ENCODE data around the gene OR13C5. TPM values are rescaled to one million over a fixed set of nuclear protein-coding genes. Genes with fewer than 3 reads are reported as not detected.

The OR13C5 gene
- total and polyA plus RNA-seq, 2 experiments from 2014 or later = not detected

GRCh38 chr9:104575456-104575855 is 23.8 kb downstream of the OR13C5 start:
- Histone ChIP-seq H3K4me3 (no peak overlapping the region), H3K79me2 (replicated peaks; ENCODE audit: insufficient read depth) (no peaks in the 10 kb centered on the region), H3K4me1 (ENCODE audit: insufficient read depth) (no peaks in the 10 kb centered on the region), H3K4me2 (no peak overlapping the region), H2AFZ (no peak overlapping the region), H3F3A (replicated peaks; ENCODE audit: low read depth) (no peaks in the 10 kb centered on the region), H3K36me3 (ENCODE audit: insufficient read depth) (no peaks in the 10 kb centered on the region), H3K9me2 (ENCODE audit: insufficient read depth) (no peaks in the 10 kb centered on the region), H3K27me3 (ENCODE audit: insufficient read depth) (no peaks in the 10 kb centered on the region), H4K20me1 (replicated peaks; ENCODE audit: insufficient read depth) (no peaks in the 10 kb centered on the region), H3K27ac (ENCODE audit: low read depth) (no peak overlapping the region)
- no peak overlapping the region for H3K27ac Mint-ChIP-seq
- H3K27me3 Mint-ChIP-seq (ENCODE audit: insufficient read depth, low read depth, poor library complexity) = no peaks in the 10 kb centered on the region
- ATAC-seq (no peak), DNase-seq (ENCODE audit: low spot score) (no peak)
- H3K9me3 Mint-ChIP-seq = peaks cover 8% of the 10 kb centered on the region; the same call in 2 of the 3 replicates
- TF ChIP-seq ZNF331 (CRISPR knock-in tag; IDR thresholded peaks at IDR 0.05; ENCODE audit: low read depth) = no peak
- TF ChIP-seq POLR2AphosphoS5 (IDR thresholded peaks at IDR 0.05; ENCODE audit: low read depth) = no peak
- TF ChIP-seq ZNF114 (CRISPR knock-in tag; IDR thresholded peaks at IDR 0.05) = no peak
- TF ChIP-seq NANOG (IDR thresholded peaks at IDR 0.05; ENCODE audit: borderline replicate concordance) = no peak
- no peak for TF ChIP-seq EZH2phosphoT487 (IDR thresholded peaks at IDR 0.05; ENCODE audit: unreplicated experiment)
- no peak for TF ChIP-seq CREB1 (CRISPR knock-in tag; IDR thresholded peaks at IDR 0.05; ENCODE audit: low read depth)
- no peak for TF ChIP-seq JUNB (IDR thresholded peaks at IDR 0.05; ENCODE audit: unreplicated experiment)
- TF ChIP-seq ETS1 (IDR thresholded peaks at IDR 0.05) = no peak
- TF ChIP-seq CTCF (conservative IDR thresholded peaks at IDR 0.05; ENCODE audit: low read depth in 2 of 2) = no peak
- TF ChIP-seq STAT1 (IDR thresholded peaks at IDR 0.05; ENCODE audit: unreplicated experiment) = no peak
- TF ChIP-seq REST (IDR thresholded peaks at IDR 0.05; ENCODE audit: unreplicated experiment) = no peak
- TF ChIP-seq ZNF462 (CRISPR knock-in tag; IDR thresholded peaks at IDR 0.05) = no peak
- no peak for TF ChIP-seq EZH2 (IDR thresholded peaks at IDR 0.05; ENCODE audit: low read depth, unreplicated experiment)
- H3K4me1 Mint-ChIP-seq = no peaks in the 10 kb centered on the region
- H3K36me3 Mint-ChIP-seq (ENCODE audit: low read depth) = no peaks in the 10 kb centered on the region
- H3K4me3 Mint-ChIP-seq = no peak overlapping the region

Measured in GM23338 (cell line).